ENCODE data around the gene ZNF511.
"Not testable (repeated sequence)": the region's sequence is repeated elsewhere in the genome, so short reads cannot be mapped to it uniquely, and the experiment has no call there.

ZNF511 gene

GRCh38 chr10:133314911-133315310 is 6.2 kb downstream of the ZNF511 start:
- no peak for DNase-seq (ENCODE audit: low read depth, low spot score)

- DNase-seq (ENCODE audit: low read depth, low spot score): no peak
These were observed 7.1 kb downstream of the ZNF511 start for GRCh38 chr10:133315847-133316246.

- no peak for DNase-seq (ENCODE audit: low read depth, low spot score)
These were observed 7.6 kb downstream of the ZNF511 start for GRCh38 chr10:133316266-133316665.

GRCh38 chr10:133316732-133317131 is 8.0 kb downstream of the ZNF511 start:
- DNase-seq (ENCODE audit: low read depth, low spot score): no peak

GRCh38 chr10:133318494-133319127 is 9.9 kb downstream of the ZNF511 start:
- DNase-seq (ENCODE audit: low read depth, low spot score): peak; percentile 24

GRCh38 chr10:133320852-133321422 is 12.2 kb downstream of the ZNF511 start:
- not testable (repeated sequence) for DNase-seq (ENCODE audit: low read depth, low spot score)

- not testable (repeated sequence) for DNase-seq (ENCODE audit: low read depth, low spot score)
These were observed 13.5 kb downstream of the ZNF511 start for GRCh38 chr10:133322064-133322709.

GRCh38 chr10:133324198-133324792 is 15.6 kb downstream of the ZNF511 start:
- DNase-seq (ENCODE audit: low read depth, low spot score): no peak

GRCh38 chr10:133324857-133325260 is 16.1 kb downstream of the ZNF511 start:
- DNase-seq (ENCODE audit: low read depth, low spot score): no peak

- DNase-seq (ENCODE audit: low read depth, low spot score): no peak
These were observed 16.9 kb downstream of the ZNF511 start for GRCh38 chr10:133325440-133326222.

- no peak for DNase-seq (ENCODE audit: low read depth, low spot score)
These were observed 17.5 kb downstream of the ZNF511 start for GRCh38 chr10:133326223-133326551.

- no peak for DNase-seq (ENCODE audit: low read depth, low spot score)
These were observed 18.3 kb downstream of the ZNF511 start for GRCh38 chr10:133326745-133327650.

- DNase-seq (ENCODE audit: low read depth, low spot score): no peak
These were observed 19.1 kb downstream of the ZNF511 start for GRCh38 chr10:133327651-133328357.

GRCh38 chr10:133328358-133329343 is 19.9 kb downstream of the ZNF511 start:
- DNase-seq (ENCODE audit: low read depth, low spot score): no peak

GRCh38 chr10:133329491-133330202 is 20.9 kb downstream of the ZNF511 start:
- DNase-seq (ENCODE audit: low read depth, low spot score): peak; percentile 69

GRCh38 chr10:133332936-133333699 is 24.4 kb downstream of the ZNF511 start:
- DNase-seq (ENCODE audit: low read depth, low spot score): no peak

- no peak for DNase-seq (ENCODE audit: low read depth, low spot score)
These were observed 26.0 kb downstream of the ZNF511 start for GRCh38 chr10:133334503-133335245.

Data from activated CD4-positive, CD25-positive, alpha-beta regulatory T cell treated with anti-CD3 and anti-CD28 coated beads, Interleukin-2, amount 50 U/mL, for 16 hours (primary cell).